SK-N-SH (cell line): ENCODE measurements around the gene MAMLD1. TPM values are rescaled to one million over a fixed set of nuclear protein-coding genes. Genes with fewer than 3 reads are reported as not detected.

Source experiments
- CTCF ChIA-PET: fragments of 300-600, 350-600 bp; formaldehyde crosslinking; extraction: SDS; loops from one replicate; lab custom pipeline; 2021; lab: Yijun Ruan, JAX
- POLR2A ChIA-PET: fragments of 350-600 bp; sonication (Branson Sonifier 250); formaldehyde crosslinking; extraction: SDS; loops from one replicate; lab custom pipeline; 2020; ENCODE audit warnings: antibody characterized with exemption, inconsistent platforms; lab: Yijun Ruan, JAX
- DNase-seq: peaks from one replicate; pipeline ENCODE4 v3.0.0; 2012
- H2AFZ ChIP-seq: fragments of 200-600 bp; sonication (generic); 2 replicates; pipeline ENCODE4 v1.8.1; 2016; ENCODE audit warnings: antibody characterized with exemption, mild to moderate bottlenecking, low read depth
- H3F3A ChIP-seq: fragments of 200-600 bp; sonication (generic); replicated peaks from 2 replicates; pipeline ENCODE3; 2016; ENCODE audit warnings: antibody characterized with exemption, mild to moderate bottlenecking; ENCODE audit not compliant: insufficient read depth
- H3K27ac ChIP-seq, 2 experiments: fragments of 200-500 bp in 1 of 2; fragments of 200-600 bp in 1 of 2; sonication (Bioruptor generic) in 1 of 2; sonication (generic), shearing (Covaris generic) in 1 of 2; 2 replicates each; pipeline versions ENCODE4 v1.5.1 to v1.6.1; 2014 to 2016; ENCODE audit warnings: low read depth in 2 of 2, inconsistent platforms in 1 of 2, low read length in 1 of 2, mild to moderate bottlenecking in 1 of 2, mixed read lengths in 1 of 2
- H3K27me3 ChIP-seq: fragments of 200-600 bp; sonication (generic), shearing (Covaris generic); 2 replicates; pipeline ENCODE4 v1.6.1; 2016; ENCODE audit warnings: mixed run types; ENCODE audit not compliant: insufficient read depth
- H3K36me3 ChIP-seq, 2 experiments: fragments of 200-500 bp in 1 of 2; fragments of 200-600 bp in 1 of 2; sonication (Bioruptor generic) in 1 of 2; sonication (generic) in 1 of 2; replicated peaks in 1 of 2; 2 replicates each; pipeline versions ENCODE3 to v1.5.1; 2014 to 2016; ENCODE audit warnings: low read length in 1 of 2, mild to moderate bottlenecking in 1 of 2; ENCODE audit not compliant: insufficient read depth in 2 of 2, control insufficient read depth in 1 of 2
- H3K4me1 ChIP-seq, 2 experiments: fragments of 200-500 bp in 1 of 2; fragments of 200-600 bp in 1 of 2; sonication (Bioruptor generic) in 1 of 2; sonication (generic), shearing (Covaris generic) in 1 of 2; 2 replicates each; pipeline versions ENCODE4 v1.5.1 to v1.6.1; 2014 to 2016; ENCODE audit warnings: low read depth in 1 of 2, low read length in 1 of 2, mixed run types in 1 of 2; ENCODE audit not compliant: insufficient read depth in 2 of 2, control insufficient read depth in 1 of 2
- H3K4me2 ChIP-seq: fragments of 200-600 bp; sonication (generic), shearing (Covaris generic); 2 replicates; pipeline ENCODE4 v1.6.1; 2017; ENCODE audit warnings: mixed run types
- H3K4me3 ChIP-seq, 2 experiments: fragments of 200-500 bp in 1 of 2; fragments of 200-600 bp in 1 of 2; sonication (Bioruptor generic) in 1 of 2; sonication (generic), shearing (Covaris generic) in 1 of 2; 2 replicates each; pipeline versions ENCODE4 v1.5.1 to v1.8.1; 2014 to 2016; ENCODE audit warnings: low read depth in 2 of 2, inconsistent platforms in 1 of 2, low read length in 1 of 2, mild to moderate bottlenecking in 1 of 2, mixed read lengths in 1 of 2, moderate library complexity in 1 of 2
- H3K79me2 ChIP-seq: fragments of 200-600 bp; sonication (generic); 2 replicates; pipeline ENCODE4 v1.8.1; 2017; ENCODE audit warnings: mild to moderate bottlenecking; ENCODE audit not compliant: insufficient read depth
- H3K9ac ChIP-seq: fragments of 200-600 bp; sonication (generic); 2 replicates; pipeline ENCODE4 v1.6.1; 2017; ENCODE audit warnings: mixed run types
- H3K9me2 ChIP-seq: fragments of 200-600 bp; sonication (generic); 2 replicates; pipeline ENCODE4 v1.6.1; 2017; ENCODE audit warnings: mixed run types
- H3K9me3 ChIP-seq: fragments of 200-600 bp; sonication (generic); 2 replicates; pipeline ENCODE4 v1.6.1; 2017; ENCODE audit warnings: mixed run types, mild to moderate bottlenecking, moderate library complexity
- H4K20me1 ChIP-seq: fragments of 200-600 bp; sonication (generic); 2 replicates; pipeline ENCODE4 v1.6.1; 2017; ENCODE audit warnings: mild to moderate bottlenecking, mixed run types; ENCODE audit not compliant: insufficient read depth
- ELF1 ChIP-seq: IDR thresholded peaks from 2 replicates; pipeline ENCODE4 v1.4.0; 2012
- IRF3 ChIP-seq: fragments of 150-350 bp; IDR thresholded peaks from 2 replicates; pipeline ENCODE4 v1.6.1; 2016; ENCODE audit warnings: mild to moderate bottlenecking, low read depth, low read length
- MEF2A ChIP-seq: IDR thresholded peaks from 2 replicates; pipeline ENCODE4 v1.4.0; 2012; ENCODE audit warnings: low read depth, borderline replicate concordance
- NFIC ChIP-seq: IDR thresholded peaks from 2 replicates; pipeline ENCODE4 v1.4.0; 2012; ENCODE audit warnings: borderline replicate concordance
- PBX3 ChIP-seq: IDR thresholded peaks from 2 replicates; pipeline ENCODE4; 2012
- POLR2AphosphoS5 ChIP-seq: IDR thresholded peaks from 2 replicates; pipeline ENCODE4 v1.6.1; 2012; ENCODE audit warnings: low read depth, low read length
- RAD21 ChIP-seq: IDR thresholded peaks from 2 replicates; pipeline ENCODE4 v1.6.1; 2012; ENCODE audit warnings: mild to moderate bottlenecking, low read length
- RCOR1 ChIP-seq: fragments of 150-350 bp; IDR thresholded peaks from 2 replicates; pipeline ENCODE4 v1.6.1; 2017; ENCODE audit warnings: antibody characterized with exemption, low read length
- REST ChIP-seq: IDR thresholded peaks from 2 replicates; pipeline ENCODE4 v1.6.1; 2012; ENCODE audit warnings: mild to moderate bottlenecking, low read depth, low read length, moderate library complexity
- RFX5 ChIP-seq: IDR thresholded peaks from 2 replicates; pipeline ENCODE4 v1.6.1; 2012; ENCODE audit warnings: mild to moderate bottlenecking, improper control_type of control experiment, low read length
- RXRA ChIP-seq: IDR thresholded peaks from 2 replicates; pipeline ENCODE4 v1.4.0; 2012; ENCODE audit warnings: low read depth, mild to moderate bottlenecking, borderline replicate concordance
- TCF12 ChIP-seq: IDR thresholded peaks from 2 replicates; pipeline ENCODE4 v1.4.0; 2012
- USF1 ChIP-seq: IDR thresholded peaks from 2 replicates; pipeline ENCODE4 v1.4.0; 2012; ENCODE audit warnings: low read depth, borderline replicate concordance
- USF2 ChIP-seq: fragments of 150-350 bp; IDR thresholded peaks from 2 replicates; pipeline ENCODE4 v1.6.1; 2017; ENCODE audit warnings: antibody characterized with exemption, low read length, low read depth, borderline replicate concordance
- YY1 ChIP-seq: IDR thresholded peaks from 2 replicates; pipeline ENCODE4 v1.4.0; 2012; ENCODE audit warnings: low read depth, mild to moderate bottlenecking
- ZBTB33 ChIP-seq: IDR thresholded peaks from 2 replicates; pipeline ENCODE4 v1.4.0; 2012; ENCODE audit warnings: low read depth, borderline replicate concordance
- WGBS: methylation state at CpG from one replicate; pipeline ENCODE4 v1.1.6; 2017; ENCODE audit warnings: low lambda C conversion rate; 5-methylcytosine and 5-hydroxymethylcytosine counted together
- polyA plus RNA-seq, 3 experiments: library from polyadenylated mRNA; depleted of rRNA; stranded (reverse); fragments of >200 nt; gene quantifications; 2 replicates each; pipeline ENCODE4 v1.2.3, GENCODE V29; 2012

Gene MAMLD1
- polyA plus RNA-seq, 1 of the 3 experiments (the other 2 are of a cell fraction), result 4.4 TPM

- Histone ChIP-seq H4K20me1 (no peaks in the 10 kb centered on the region), H3K9me3 (no peaks in the 10 kb centered on the region), H3K79me2 (no peaks in the 10 kb centered on the region), H3K4me3 (no peak overlapping the region), H3K4me2 (0 out of 2 replicates have a peak overlapping the region, but pooled peaks have one; percentile 6), H2AFZ (no peak overlapping the region), H3F3A (no peaks in the 10 kb centered on the region), H3K9ac (no peak overlapping the region), H3K9me2 (no peaks in the 10 kb centered on the region), H3K4me1 (peaks cover 0 to 13% of the 10 kb centered on the region in 2 experiments; a peak in 1 of 4 replicates), H3K27me3 (no peaks in the 10 kb centered on the region; the same call in 1 of the 2 replicates), H3K27ac (peak overlapping the region in 1 of 2 experiments; percentile 50; a peak in 2 of 4 replicates), H3K36me3 (no peaks in the 10 kb centered on the region)
- TF ChIP-seq YY1, result no peak
- no peak for TF ChIP-seq IRF3
- TF ChIP-seq USF1, result no peak
- TF ChIP-seq RXRA, result no peak
- no peak for TF ChIP-seq RFX5
- TF ChIP-seq RAD21, result no peak
- TF ChIP-seq MEF2A, result no peak
- no peak for TF ChIP-seq NFIC
- no peak for TF ChIP-seq RCOR1
- TF ChIP-seq TCF12, result no peak
- 60% methylated on average over 9 of the region's 9 CpGs for WGBS
- DNase-seq, result peak; percentile 26
- ChIA-PET POLR2A (no interaction called here), CTCF (no interaction called here)
Measured at GRCh38 chrX:150504397-150505182, 141.5 kb downstream of the MAMLD1 start.

GRCh38 chrX:150506020-150506419 is 142.9 kb downstream of the MAMLD1 start:
- Histone ChIP-seq H3K4me3 (no peak overlapping the region), H3K9ac (no peak overlapping the region), H3K9me3 (no peaks in the 10 kb centered on the region), H2AFZ (no peak overlapping the region), H3K4me1 (peaks cover 0 to 13% of the 10 kb centered on the region in 2 experiments; a peak in 1 of 4 replicates), H3F3A (no peaks in the 10 kb centered on the region), H3K79me2 (no peaks in the 10 kb centered on the region), H3K4me2 (no peak overlapping the region), H4K20me1 (no peaks in the 10 kb centered on the region), H3K9me2 (no peaks in the 10 kb centered on the region), H3K36me3 (peaks cover 0 to 1% of the 10 kb centered on the region in 2 experiments), H3K27me3 (no peaks in the 10 kb centered on the region; the same call in 1 of the 2 replicates), H3K27ac (no peak overlapping the region)
- CTCF ChIA-PET, result no interaction called here
- DNase-seq, result no peak
- POLR2A ChIA-PET, result no interaction called here
- 65% methylated on average over 2 of the region's 2 CpGs for WGBS
- TF ChIP-seq POLR2AphosphoS5 (no peak), PBX3 (no peak), RAD21 (no peak), USF2 (no peak), ZBTB33 (no peak), REST (no peak), RFX5 (no peak), ELF1 (no peak)
